22Rv1 (cell line): Measurements from ENCODE around the gene OLFML2B.

Source experiments
- ZFX ChIP-seq: fragments of 450-650 bp; IDR thresholded peaks from 2 replicates; pipeline ENCODE4 v1.6.1; 2017; ENCODE audit warnings: antibody characterized with exemption, borderline replicate concordance
- TF ChIP-seq, protein P1 (sequence below): fragments of 450-650 bp; IDR thresholded peaks from 2 replicates; pipeline ENCODE4 v1.5.1; 2017; ENCODE audit warnings: mild to moderate bottlenecking

DNA sequence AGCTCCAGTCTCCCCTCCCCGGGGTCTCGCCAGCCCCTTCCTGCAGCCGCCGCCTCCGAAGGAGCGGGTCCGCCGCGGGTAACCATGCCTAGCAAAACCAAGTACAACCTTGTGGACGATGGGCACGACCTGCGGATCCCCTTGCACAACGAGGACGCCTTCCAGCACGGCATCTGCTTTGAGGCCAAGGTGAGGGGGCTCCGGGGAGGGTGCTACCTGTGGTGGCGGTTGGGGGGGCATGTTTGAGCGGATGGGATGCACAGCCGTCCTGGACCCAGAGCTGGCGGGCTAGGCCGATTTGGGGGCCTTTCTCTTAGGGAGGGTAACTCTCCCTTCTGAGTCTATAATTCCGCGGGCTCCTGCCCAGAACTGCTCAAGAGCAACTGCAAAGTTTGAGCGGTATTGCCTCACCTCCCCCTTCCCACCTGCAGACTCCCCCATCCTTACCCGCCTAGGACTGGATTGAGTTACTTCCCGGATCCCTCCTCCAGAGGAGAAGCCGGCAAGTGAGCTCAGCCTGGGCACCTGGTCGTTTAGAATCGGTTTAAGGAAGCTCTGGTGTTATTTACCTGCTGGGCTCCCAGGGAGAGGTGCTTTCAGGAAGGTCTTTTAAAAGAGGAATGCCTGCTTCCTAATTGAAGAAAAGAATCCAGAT lies 46.6 kb upstream of the OLFML2B start:
- TF ChIP-seq, protein P1, sequence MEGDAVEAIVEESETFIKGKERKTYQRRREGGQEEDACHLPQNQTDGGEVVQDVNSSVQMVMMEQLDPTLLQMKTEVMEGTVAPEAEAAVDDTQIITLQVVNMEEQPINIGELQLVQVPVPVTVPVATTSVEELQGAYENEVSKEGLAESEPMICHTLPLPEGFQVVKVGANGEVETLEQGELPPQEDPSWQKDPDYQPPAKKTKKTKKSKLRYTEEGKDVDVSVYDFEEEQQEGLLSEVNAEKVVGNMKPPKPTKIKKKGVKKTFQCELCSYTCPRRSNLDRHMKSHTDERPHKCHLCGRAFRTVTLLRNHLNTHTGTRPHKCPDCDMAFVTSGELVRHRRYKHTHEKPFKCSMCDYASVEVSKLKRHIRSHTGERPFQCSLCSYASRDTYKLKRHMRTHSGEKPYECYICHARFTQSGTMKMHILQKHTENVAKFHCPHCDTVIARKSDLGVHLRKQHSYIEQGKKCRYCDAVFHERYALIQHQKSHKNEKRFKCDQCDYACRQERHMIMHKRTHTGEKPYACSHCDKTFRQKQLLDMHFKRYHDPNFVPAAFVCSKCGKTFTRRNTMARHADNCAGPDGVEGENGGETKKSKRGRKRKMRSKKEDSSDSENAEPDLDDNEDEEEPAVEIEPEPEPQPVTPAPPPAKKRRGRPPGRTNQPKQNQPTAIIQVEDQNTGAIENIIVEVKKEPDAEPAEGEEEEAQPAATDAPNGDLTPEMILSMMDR, result no peak
- TF ChIP-seq ZFX, result no peak
